ENCODE results near the gene SIDT1.

DNA sequence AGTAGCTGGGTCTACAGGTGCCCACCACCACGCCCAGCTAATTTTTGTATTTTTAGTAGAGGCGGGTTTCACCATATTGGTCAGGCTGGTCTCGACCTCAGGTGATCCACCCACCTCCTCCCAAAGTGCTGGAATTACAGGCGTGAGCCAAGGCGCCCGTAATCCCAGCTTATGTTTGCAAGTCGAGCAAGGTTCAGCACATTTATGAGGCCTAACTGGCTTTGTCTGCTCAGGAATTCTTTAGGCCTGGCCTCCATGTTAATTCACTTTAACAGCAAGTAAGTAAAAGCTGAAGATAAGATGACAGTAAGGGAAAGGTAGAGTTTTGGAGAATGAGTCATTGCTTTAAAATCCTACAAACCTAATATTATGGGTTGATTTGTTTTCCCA is 24.6 kb downstream of the SIDT1 start:
- TF ChIP-seq, protein P1, sequence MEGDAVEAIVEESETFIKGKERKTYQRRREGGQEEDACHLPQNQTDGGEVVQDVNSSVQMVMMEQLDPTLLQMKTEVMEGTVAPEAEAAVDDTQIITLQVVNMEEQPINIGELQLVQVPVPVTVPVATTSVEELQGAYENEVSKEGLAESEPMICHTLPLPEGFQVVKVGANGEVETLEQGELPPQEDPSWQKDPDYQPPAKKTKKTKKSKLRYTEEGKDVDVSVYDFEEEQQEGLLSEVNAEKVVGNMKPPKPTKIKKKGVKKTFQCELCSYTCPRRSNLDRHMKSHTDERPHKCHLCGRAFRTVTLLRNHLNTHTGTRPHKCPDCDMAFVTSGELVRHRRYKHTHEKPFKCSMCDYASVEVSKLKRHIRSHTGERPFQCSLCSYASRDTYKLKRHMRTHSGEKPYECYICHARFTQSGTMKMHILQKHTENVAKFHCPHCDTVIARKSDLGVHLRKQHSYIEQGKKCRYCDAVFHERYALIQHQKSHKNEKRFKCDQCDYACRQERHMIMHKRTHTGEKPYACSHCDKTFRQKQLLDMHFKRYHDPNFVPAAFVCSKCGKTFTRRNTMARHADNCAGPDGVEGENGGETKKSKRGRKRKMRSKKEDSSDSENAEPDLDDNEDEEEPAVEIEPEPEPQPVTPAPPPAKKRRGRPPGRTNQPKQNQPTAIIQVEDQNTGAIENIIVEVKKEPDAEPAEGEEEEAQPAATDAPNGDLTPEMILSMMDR (IDR thresholded peaks at IDR 0.05; ENCODE audit: low read depth, low read length, missing input control) = no peak
- TF ChIP-seq HNF4A (conservative IDR thresholded peaks at IDR 0.05) (no peak), JUND (IDR thresholded peaks at IDR 0.05) (no peak), YY1 (IDR thresholded peaks at IDR 0.05) (no peak), RAD21 (IDR thresholded peaks at IDR 0.05) (no peak)
- TF ChIP-seq, protein P2, sequence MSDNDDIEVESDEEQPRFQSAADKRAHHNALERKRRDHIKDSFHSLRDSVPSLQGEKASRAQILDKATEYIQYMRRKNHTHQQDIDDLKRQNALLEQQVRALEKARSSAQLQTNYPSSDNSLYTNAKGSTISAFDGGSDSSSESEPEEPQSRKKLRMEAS (IDR thresholded peaks at IDR 0.05) = no peak
- TF ChIP-seq, protein P3, sequence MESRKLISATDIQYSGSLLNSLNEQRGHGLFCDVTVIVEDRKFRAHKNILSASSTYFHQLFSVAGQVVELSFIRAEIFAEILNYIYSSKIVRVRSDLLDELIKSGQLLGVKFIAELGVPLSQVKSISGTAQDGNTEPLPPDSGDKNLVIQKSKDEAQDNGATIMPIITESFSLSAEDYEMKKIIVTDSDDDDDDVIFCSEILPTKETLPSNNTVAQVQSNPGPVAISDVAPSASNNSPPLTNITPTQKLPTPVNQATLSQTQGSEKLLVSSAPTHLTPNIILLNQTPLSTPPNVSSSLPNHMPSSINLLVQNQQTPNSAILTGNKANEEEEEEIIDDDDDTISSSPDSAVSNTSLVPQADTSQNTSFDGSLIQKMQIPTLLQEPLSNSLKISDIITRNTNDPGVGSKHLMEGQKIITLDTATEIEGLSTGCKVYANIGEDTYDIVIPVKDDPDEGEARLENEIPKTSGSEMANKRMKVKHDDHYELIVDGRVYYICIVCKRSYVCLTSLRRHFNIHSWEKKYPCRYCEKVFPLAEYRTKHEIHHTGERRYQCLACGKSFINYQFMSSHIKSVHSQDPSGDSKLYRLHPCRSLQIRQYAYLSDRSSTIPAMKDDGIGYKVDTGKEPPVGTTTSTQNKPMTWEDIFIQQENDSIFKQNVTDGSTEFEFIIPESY (IDR thresholded peaks at IDR 0.05) = no peak

Data from liver (tissue), 3 donors.